Caki2 (cell line): Measurements from ENCODE around the gene FGD2. TPM values are rescaled to one million over a fixed set of nuclear protein-coding genes. Genes with fewer than 3 reads are reported as not detected.

Source experiments
- DNase-seq: peaks from one replicate; pipeline ENCODE4 v3.0.0-alpha.2; 2015; ENCODE audit warnings: low read depth
- in situ Hi-C: cut with HindIII; loops from 2 replicates; pipeline ENCODE4 v1.10.0; 2016; ENCODE audit warnings: low sequenced_read_pairs, low pct_unique_long_range_greater_than_20kb, mixed read lengths
- total RNA-seq: library from RNA; depleted of rRNA; stranded (reverse); fragments of >200 nt; shearing (Covaris generic); gene quantifications from 2 replicates; pipeline ENCODE4 v1.2.3, GENCODE V29; 2014; ENCODE audit warnings: low replicate concordance

The FGD2 gene
- total RNA-seq, 1 experiment from 2014 or later: not detected

GRCh38 chr6:37011656-37012378 is 6.4 kb downstream of the FGD2 start:
- in situ Hi-C loops: no loop called here
- DNase-seq: no peak

- in situ Hi-C loops: no loop called here
- DNase-seq: no peak
These were observed 8.3 kb downstream of the FGD2 start for GRCh38 chr6:37013516-37014491.

GRCh38 chr6:37014667-37015066 is 9.2 kb downstream of the FGD2 start:
- in situ Hi-C loops: no loop called here
- no peak for DNase-seq

GRCh38 chr6:37015532-37015931 is 10.1 kb downstream of the FGD2 start:
- in situ Hi-C loops: no loop called here
- DNase-seq: no peak

GRCh38 chr6:37016995-37017394 is 11.5 kb downstream of the FGD2 start:
- in situ Hi-C loops: no loop called here

GRCh38 chr6:37017606-37018197 is 12.2 kb downstream of the FGD2 start:
- DNase-seq: no peak
- in situ Hi-C loops: no loop called here

More at GRCh38 chr6:37016995-37017394, 11.5 kb downstream of the FGD2 start:
- no peak for DNase-seq

- in situ Hi-C loops: no loop called here
- peak; percentile 75 for DNase-seq
These were observed 13.0 kb downstream of the FGD2 start for GRCh38 chr6:37018198-37019064.

GRCh38 chr6:37019065-37019450 is 13.6 kb downstream of the FGD2 start:
- in situ Hi-C loops: no loop called here

GRCh38 chr6:37020381-37020780 is 14.9 kb downstream of the FGD2 start:
- in situ Hi-C loops: no loop called here
- no peak for DNase-seq

More at GRCh38 chr6:37019065-37019450, 13.6 kb downstream of the FGD2 start:
- DNase-seq: peak; percentile 67

GRCh38 chr6:37020812-37021211 is 15.4 kb downstream of the FGD2 start:
- in situ Hi-C loops: no loop called here
- no peak for DNase-seq

- peak; percentile 49 for DNase-seq
- in situ Hi-C loops: no loop called here
These were observed 16.1 kb downstream of the FGD2 start for GRCh38 chr6:37021356-37022129.

- no peak for DNase-seq
These were observed 16.8 kb downstream of the FGD2 start for GRCh38 chr6:37022135-37022863.

GRCh38 chr6:37024656-37025337 is 19.3 kb downstream of the FGD2 start:
- in situ Hi-C loops: no loop called here
- peak; percentile 46 for DNase-seq

More at GRCh38 chr6:37022135-37022863, 16.8 kb downstream of the FGD2 start:
- in situ Hi-C loops: no loop called here

- in situ Hi-C loops: no loop called here
- DNase-seq: no peak
These were observed 20.4 kb downstream of the FGD2 start for GRCh38 chr6:37025621-37026466.

- in situ Hi-C loops: no loop called here
- no peak for DNase-seq
These were observed 21.7 kb downstream of the FGD2 start for GRCh38 chr6:37027036-37027720.
